HG02943 (cell line): Measurements from ENCODE around the gene MED31.
A peak's percentile ranks its signal among the peaks of the same experiment; 100 is the strongest.
"Not testable (repeated sequence)": the region's sequence is repeated elsewhere in the genome, so short reads cannot be mapped to it uniquely, and the experiment has no call there.

Experiments
- ATAC-seq: cut with Tn5 transposase; IDR thresholded peaks from one replicate; pipeline ENCODE4 v1.9.1; 2021; ENCODE audit warnings: mild to moderate bottlenecking, low read depth, moderate library complexity; ENCODE audit not compliant: unreplicated experiment

The MED31 gene

DNA sequence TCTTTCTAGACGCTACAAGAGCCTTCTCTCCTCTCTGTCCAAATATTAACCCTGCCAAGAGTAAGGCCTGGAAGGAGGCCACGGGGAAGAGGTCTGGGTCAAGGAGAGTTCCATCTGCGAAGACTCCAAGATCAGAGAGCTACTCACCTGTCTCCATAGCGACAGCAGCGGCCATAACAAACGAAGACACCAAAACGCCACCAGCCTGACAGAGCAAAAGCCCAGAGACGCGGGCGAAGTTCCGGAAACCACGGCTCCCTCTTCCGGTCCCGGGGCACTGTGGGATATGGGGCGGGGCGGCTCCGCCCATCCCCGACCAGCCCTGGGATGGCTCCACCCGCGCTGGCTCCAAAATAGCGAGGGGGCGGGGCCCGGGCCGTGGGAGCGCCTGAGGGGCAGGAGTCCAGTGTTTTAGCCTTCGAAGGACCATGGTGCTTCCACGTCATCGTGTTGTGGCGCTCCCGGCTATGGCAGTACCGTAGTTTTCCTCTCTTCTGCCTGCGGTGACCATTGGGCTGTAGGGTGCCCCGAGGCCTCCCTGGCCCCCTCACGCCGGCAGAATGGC lies at the start of gene MED31, which contains the start of gene C17orf100:
MED31 (minus strand) TSS at position 252 of the 565 bp plus-strand sequence; CDS start at position 175, 77 bp downstream.
C17orf100 (plus strand) TSS at position 409 of the 565 bp plus-strand sequence; CDS start at position 561, 152 bp downstream.
- peak; percentile 88 for ATAC-seq

DNA sequence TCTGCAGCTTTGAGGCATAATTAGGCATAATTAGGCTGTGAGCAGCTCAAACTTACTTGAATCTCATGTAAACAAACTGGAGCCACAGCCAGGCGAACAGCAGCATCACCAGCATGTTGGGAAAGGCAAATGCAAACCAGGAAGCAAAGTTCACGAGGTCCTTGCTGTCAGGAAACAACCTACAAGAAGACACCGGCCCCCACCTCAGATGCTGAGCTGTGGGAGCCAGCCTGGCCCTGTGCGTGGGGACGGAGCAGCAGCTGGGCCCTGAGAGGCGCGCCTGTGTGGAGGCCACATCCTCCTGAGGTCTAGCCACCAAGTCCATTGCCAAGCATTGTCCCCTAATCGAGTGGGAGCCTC lies 49.5 kb upstream of the MED31 start:
- no peak for ATAC-seq

DNA sequence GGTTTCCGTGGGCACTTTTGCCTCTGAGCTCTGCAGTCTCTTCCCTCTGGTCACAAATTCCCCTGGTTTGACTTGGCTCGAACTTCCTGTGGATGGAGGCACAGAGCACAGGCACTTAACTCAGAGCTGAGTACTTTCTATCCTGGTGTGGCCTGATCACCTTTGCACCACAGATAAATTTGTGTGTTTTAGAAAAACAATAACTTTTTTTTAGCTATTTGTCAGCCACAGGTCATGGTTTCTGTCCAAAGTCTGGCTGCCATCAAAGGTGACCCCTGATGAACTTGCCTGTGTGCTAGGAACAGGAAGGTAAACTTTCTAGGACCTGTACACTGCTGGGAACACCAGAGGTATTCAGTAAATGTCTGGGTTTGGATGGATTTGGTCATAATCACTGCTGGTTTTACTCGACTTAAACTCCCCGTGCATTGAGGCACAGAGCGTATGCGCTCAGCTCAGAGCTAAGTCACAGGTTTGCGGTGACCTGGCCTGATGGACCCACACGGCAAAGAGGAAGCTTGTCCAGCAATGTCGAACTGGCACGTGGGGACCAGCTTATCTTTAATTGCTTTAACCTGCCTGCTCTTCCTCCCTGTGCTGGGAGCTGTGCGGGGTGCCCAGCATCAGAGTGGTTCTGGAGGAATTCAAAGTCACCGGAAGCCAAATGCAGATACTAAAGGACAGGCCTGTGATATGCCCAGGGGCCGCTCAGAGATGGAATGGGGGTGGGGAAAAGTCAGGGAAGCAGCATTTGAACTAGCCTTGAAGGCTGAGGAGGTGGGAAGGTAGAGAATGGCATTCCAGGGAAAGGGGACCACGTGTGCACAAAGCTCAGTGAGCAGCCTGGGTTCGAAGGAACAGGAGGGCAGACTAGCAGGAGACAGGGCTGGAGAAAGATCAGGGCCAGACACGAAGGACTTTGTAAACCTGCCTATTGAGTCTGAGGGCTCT lies 48.9 kb upstream of the MED31 start:
- ATAC-seq: no peak

DNA sequence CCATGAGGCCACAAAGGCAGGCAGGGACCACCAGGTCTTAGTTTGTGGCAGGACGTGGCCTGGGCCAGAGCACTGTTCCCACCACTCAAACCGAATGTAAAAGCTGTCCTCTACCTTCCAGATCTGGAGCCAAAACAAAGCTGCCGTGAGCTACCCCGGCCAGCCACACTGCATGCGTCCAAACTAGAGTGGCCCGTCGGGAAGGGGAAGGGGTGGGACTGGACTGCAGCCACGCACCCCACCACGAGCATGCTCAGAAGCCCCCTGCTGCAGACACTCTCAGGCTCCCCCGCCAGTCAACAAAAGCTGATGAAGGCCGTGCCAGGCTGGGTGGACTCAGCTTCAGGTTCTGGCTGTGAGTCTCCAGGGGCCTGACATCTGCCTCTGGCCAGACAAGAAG lies 46.6 kb upstream of the MED31 start:
- ATAC-seq: no peak

DNA sequence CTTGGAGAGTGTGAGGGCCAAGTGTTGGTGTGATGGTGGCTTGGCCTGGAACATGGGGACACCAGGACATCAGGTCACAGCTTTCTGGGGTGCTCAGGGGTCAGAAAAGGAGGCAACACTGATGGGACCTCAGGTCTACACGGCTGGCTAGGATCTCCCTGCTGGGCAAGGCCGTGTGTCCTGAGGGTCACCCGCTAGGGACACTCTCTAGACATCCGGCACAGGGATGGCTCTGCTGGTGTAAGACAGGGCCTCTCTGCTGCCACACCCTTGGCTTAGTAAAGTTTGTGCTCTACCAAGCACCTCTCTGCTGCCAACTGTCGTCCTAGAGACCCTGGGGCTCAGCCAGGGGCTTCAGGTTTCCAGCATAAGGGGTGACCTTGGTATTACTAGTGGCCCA lies 45.5 kb upstream of the MED31 start:
- ATAC-seq: no peak

DNA sequence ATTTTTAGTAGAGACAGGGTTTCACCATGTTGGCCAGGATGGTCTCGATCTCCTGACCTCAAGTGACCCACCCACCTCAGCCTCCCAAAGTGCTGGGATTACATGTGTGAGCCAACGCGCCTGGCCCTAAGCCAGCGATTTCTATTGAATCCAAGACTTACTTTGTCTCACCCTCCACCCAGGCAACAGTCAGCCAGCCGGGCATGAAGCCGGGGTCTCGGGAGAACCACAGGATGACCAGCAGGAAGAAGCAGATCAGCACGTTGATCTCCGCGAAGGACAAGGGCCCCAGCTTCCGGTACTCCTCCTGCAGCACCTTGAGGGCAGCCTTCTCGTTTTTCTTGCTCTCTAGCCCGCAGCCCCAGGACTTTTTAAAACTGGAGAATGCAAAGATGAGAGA lies 44.2 kb upstream of the MED31 start:
- ATAC-seq: no peak

DNA sequence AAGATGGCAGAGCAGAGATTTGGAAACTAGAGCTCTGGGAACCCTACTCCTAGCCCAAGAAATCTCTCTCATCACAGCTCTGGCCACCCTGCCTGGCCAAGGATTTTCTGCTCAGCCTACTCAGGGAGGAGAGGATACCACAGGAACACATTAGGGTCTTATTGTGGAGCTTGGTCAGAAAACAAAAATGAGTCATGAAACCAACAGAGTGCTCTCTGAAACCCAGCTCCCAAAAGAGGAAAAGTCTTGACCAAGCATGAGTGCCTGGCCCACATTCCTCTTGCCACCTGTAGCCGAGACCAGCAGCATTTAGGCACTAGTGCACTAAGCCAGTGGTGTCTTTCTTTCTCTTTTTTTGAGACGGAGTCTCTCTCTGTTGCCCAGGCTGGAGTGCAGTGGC lies 43.6 kb upstream of the MED31 start:
- ATAC-seq: no peak

DNA sequence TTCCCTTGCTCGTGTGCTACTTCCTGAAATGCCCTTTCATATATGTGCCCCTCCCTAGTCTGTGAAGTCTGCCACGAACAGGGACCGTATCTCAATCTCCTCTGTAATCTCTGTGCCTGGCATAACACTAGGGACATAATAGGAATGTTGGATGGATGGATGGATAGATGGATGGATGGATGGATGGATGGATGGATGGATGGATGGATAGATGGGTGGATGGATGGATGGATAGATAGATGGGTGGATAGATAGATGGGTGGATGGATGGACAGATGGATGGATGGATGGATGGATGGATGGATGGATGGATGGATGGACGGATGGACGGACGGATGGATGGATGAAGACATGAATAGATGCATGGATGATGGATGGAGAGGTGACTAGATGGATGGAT lies 40.6 kb upstream of the MED31 start:
- ATAC-seq: not testable (repeated sequence)

DNA sequence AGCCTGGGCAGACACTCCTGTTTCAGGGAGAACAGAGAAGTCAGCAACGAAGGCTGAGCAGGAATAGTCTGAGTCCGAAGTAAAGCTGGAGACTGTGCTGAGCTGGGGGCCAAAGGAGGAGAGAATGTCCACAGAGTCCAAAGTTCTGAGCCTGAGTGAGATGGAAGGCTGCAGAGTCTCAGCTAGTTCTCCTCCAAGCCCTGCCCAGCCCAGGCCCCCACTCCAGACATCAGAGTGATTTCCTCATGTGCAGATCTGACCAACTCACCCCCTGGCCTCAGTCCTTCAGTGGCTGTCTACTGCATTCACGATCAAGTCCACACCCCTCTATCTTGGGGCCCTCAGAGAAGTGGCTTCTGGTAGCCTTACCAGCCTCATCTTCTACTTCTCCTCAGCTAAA lies 40.1 kb upstream of the MED31 start:
- no peak for ATAC-seq

DNA sequence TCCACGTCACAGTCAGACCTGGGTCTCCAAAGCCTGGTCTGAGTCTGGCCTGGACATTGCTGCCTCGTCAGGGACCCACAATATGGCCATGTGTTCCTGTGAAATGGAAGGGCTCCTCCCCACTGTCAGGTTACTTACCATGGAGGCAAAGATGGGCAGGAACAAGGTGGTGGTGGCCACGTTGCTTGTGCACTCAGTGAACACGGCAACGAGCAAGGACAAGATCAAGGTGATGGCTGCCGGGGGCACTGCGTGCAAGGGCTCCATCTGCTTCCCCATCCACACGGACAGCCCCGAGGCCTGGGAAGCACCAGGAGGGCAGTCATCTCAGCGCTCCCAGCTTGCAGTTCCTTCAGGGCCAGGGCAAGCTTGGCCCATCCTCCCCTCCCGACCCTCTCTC lies 39.2 kb upstream of the MED31 start:
- ATAC-seq: no peak

DNA sequence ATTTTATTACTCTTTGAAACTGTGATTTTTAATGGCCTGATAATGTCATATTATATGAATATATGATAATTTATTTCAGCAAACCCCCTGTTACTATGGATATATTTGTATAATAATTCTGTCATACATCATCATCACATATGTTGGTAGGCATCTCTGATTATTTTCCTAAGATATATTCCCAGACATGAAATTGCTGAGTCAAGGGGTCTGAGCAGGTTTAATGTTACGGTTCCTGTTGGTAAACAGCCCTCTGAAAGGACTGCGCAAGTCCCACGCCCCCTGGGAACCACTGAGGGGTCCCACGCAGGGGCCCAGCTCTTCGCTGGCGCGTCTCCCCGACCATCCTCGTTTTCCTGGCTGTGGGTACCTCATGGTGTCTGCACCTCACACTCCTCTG lies 37.5 kb upstream of the MED31 start:
- no peak for ATAC-seq

DNA sequence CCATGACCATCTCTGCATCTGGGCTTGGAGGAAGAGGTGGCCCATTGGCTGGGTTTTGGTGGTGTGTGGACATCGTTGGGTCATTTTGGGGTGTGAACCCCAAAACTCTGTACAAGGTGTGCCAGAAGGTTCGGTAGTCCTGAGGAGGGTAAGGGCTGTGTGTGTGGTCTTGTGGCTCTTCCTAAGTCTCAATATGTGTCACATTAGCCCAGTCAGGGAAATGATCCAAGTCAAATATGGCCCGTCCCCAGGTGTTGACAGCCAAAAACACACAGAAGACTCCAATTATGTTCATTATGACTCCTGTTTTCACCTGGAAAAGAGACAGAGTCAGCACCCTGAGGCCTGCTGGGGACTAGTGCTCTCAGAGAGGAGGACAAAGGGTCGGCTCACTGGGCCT lies 34.6 kb upstream of the MED31 start:
- no peak for ATAC-seq

DNA sequence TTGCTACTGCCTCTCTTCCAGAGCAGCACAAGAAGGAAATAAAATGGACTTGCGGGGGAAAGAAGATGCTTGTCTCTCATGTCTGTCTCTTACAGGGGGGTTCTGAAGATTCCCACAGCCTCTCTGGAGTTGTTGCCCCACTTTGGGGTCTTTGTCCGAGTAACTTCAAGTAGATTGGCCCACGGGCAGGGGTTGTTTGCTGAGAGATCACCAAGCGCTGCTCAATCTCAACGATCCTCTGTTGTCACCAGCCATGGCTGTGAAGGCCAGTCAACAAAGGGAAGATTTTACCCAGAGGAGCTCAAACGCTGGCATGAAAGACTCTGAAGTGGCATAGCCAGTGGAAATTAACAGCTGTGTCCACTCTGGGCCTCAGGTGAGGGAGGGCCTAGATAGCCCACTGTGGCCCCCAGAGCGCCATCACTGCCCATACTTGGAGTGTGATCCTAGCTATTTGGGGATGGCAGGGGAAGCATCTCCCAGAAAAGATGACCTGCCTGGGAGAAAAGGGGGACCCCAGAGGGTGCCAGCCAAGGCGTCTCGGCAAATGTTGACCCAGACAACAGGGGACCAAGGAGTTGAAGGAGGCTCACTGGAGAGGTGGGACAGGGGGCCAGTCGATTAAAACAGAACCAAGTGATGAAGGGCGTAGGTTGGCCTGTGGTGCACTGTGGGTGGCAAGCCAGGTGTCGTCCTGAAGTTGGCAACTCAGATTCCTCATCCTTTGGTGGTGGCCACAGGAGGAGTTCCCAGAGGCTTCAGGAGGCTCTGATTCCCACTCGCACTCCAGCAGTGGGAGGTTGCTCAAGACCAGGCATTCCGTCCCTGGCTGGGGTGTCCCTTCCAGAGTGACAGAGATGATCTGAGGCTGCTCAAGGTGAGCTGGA lies 33.7 kb upstream of the MED31 start:
- no peak for ATAC-seq

DNA sequence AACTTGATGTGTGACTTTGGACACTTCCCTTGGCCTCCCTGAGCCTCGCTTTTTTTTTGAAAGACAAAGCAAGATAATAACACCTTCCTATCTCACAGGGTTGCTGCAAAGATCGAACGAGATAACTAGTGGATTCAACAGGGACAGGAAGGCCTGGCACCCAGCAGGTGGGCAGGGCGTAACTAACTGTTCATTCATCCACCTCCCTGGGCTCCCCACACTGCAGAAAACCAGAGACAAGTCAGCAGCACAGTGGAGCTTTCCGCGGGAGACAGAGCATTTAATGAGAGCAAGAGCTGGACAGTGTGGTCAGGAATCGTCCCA lies 33.0 kb upstream of the MED31 start:
- no peak for ATAC-seq

DNA sequence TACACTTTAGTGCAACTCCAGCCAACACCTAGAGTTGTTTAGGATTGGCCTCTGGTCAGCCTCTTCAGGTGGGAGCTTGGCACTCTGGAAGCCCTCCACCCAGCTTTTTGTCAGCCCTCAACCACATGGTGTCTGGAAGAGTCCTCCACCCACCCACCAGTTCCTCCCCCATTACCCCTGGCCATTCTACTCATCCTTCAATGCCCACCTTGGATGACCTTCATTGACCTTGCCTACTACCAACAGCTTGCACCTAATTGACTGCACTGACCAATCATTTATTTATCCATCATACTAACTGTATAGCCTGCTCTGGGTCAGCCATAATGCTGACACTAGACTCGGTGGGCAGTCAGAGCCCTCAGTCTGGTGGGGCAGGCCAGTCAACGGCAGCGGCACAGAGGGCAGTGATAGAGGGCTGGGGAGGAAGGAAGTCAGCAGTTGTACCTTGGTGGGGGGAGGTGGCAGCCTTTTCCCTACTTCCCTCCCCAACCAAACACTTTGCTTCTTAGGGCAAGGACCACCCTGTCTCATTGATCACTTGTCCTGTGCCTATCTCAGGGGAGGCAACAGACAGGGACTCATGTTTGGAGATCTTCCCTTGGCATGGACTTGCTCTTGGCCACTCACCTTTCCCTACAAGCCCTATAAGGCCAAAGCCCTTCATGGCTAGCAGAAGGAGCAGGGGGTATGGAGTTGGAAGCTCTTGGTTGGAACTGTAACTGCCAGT lies 32.5 kb upstream of the MED31 start:
- ATAC-seq: no peak

DNA sequence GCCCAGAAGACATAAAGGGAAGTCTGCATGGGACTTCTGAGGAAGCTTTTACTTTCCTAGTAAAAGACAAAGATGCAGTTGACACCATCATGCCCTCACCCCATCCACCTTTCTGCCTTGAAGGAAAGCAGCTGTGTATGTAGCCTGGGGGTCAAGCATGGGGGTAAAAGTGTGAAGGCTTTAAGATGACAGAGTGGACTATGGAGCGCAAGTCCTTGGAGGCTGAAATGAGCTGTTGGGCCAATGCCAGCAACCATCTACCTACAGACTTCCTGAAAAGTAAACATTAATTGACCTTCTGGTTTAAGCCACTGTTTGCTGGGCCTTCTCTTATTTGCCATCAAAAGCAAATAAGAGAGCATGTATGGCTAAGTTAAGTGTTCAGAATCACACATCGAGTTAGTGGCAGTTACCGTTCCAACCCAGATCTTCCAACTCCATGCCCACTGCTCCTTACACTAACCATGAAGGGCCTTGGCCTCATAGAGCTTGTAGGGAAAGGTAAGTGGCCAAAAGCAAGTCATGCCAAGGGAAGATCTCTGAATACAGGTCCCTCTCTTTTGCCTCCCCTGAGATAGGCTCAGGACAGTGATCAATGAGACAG lies 31.8 kb upstream of the MED31 start:
- no peak for ATAC-seq

DNA sequence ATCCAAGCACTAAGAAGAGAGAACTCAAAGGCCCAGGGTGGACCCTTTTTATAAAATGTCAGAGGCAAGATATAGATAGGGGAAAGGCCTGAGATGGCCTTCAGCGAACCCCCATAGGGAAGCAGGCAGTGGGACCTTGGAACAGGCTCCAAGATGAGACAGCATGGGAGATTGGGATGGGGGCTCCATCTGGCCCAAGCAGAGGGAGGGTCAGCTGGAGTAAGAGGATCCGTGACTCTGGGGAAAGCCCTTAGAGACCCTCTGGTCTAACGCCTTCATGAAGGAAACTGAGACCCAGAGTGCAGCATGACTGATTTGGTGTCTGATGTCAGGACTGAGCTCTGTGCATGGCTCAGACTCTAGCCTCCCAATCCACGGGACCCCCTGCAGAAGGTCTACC lies 30.9 kb upstream of the MED31 start:
- no peak for ATAC-seq

DNA sequence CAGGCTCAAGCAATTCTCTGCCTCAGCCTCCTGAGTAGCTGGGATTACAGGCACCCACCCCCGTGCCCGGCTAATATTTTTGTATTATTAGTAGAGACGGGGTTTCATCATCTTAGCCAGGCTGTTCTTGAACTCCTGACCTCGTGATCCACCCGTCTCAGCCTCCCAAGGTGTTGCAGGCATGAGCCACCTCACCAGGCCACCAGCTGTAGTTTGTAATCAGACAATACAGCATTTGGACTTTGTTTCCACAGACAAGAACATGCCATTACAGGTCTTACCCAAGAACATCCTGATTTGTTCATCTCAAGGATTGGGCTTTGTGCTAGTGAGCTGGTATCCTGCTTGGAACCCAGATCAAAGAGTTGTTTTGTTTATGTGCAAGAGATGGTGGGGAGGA lies 30.3 kb upstream of the MED31 start:
- no peak for ATAC-seq

DNA sequence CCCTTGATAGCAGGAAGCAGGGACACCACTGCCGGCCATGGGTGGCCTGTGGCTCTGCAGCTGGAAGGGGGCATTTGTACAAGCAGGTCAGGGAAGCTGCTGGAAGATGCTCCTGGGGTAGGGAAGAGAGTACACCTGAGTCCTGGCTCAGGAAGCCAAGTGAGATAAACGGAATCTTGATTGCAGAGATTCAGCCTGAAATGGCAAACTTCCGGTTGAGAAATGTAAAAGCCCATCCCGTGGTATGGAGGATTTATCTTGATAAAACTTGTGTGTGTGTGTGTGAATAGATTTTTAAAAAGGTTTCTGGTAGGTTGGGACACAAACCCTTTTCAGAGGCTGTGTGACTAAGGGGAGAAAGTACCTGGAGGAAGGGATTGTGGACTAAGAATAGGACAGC lies 29.8 kb upstream of the MED31 start:
- no peak for ATAC-seq

DNA sequence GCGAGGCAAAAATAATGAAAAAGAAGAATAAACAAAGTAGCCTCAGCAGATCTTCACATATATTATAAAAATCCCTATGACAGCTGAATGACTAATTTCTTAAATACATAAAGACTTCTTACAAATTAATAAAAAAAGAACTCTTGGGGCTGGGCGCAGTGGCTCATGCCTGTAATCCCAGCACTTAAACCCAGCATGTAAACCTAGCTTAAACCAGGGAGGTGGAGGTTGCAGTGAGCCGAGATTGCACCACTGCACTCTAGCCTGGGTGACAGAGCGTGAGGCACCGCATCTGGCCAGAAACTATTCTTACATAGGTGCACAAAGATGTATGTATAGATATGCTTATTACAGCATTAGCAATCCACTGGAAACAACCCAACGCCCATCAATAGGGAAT lies 27.8 kb upstream of the MED31 start:
- ATAC-seq: no peak
